ENCODE data around the gene MEMO1. TPM values are rescaled to one million over a fixed set of nuclear protein-coding genes. Genes with fewer than 3 reads are reported as not detected.
A peak's percentile ranks its signal among the peaks of the same experiment; 100 is the strongest.
"Not testable (repeated sequence)": the region's sequence is repeated elsewhere in the genome, so short reads cannot be mapped to it uniquely, and the experiment has no call there.

The MEMO1 gene
- total RNA-seq, 1 experiment from 2014 or later: 64.5 TPM

DNA sequence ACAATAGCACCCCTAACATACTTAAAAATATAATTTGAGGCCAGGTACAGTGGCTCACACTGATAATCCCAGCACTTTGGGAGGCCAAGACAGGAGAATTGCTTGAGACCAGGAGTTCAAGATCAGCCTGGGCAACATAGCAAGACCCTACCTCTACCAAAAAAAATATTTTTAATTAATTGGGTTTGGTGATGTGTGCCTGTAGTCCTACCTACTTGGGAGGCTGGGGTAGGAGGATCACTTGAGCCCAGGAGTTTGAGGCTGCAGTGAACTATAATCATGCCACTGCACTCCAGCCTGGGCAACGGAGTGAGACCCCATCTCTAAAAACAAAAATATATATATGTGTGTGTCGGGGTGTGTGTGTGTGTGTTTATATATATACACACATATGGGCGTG, 91.3 kb downstream of the MEMO1 start:
- DNase-seq (ENCODE audit: low read depth): no peak

DNA sequence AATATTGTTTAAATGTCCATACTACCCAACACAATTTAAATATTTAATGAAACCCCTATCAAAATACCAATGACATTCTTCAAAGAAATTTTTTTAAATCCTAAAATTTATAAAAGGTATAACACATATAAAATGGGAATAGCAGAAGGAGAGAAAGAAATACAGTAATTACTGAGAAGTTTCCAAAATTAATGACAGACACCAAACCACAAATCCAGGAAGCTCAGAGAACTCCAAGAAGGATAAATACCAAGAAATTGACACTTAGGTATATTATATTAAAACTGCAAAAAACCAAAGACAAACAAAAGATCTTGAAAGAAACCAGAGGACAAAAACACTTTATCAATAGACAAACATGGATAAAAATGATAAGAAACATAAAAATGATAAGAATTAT, 101.1 kb downstream of the MEMO1 start:
- no peak for DNase-seq (ENCODE audit: low read depth)

DNA sequence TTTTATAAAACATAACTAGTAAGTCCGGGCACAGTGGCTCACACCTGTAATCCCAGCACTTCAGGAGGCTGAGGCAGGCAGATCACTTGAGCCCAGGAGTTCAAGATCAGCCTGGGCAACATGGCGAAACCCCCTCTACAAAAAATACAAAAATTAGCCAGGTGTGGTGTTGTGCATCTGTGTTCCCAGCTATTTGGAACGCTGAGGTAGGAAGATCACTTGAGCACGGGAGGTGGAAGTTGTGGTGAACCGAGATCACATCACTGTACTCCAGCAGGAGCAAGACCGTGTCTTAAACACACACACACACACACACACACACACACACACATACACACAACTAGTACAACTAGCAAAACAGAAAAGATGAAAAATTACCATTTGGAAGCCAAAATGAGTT, 103.3 kb downstream of the MEMO1 start:
- DNase-seq (ENCODE audit: low read depth): not testable (repeated sequence)

DNA sequence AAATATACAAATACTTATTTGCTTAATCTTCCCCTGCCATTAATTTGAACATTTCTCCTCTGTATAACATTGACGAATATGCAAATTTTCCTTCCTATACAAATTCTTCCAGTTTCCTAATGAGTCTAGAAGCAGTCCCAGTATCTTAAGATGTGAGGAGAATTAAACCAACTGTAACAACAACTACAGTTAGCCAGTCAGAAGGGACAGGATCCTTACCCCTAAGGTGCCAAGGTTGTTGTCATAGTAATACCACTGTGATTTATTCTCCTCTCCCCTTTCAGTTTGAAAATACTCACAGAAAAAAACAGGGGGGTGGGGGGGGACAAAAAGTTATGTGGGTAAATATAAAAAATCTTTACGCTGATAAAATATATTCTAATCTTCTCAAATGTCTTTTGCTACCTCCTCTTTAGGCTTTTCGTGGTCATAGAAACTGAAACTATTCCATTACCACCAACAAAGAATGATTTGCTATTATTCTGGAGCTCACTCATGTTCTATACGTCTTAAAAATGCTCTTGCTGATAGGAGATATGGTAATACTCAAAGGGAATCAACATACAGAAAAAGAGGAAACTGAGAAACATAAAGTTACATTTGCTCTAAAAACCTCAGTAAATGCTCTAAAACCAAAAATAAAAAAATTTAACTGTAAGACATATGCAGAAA, 107.6 kb downstream of the MEMO1 start:
- no peak for DNase-seq (ENCODE audit: low read depth)

DNA sequence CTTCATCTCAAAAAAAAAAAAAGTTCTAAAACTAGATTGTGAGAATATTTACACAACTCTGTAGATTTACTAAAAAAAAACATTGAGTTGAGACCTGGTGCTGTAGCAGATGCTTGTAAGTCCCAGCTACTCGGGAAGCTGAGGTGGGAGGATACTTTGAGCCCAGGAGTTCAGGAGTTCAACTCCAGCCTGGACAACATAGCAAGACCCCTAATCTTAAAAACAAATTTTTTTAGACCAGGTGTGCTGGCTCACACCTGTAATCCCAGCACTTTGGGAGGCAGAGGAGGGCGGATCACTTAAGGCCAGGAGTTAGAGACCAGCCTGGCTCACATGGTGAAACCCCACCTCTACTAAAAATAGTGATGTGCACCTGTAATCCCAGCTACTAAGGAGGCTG, 108.9 kb downstream of the MEMO1 start:
- no peak for DNase-seq (ENCODE audit: low read depth)

DNA sequence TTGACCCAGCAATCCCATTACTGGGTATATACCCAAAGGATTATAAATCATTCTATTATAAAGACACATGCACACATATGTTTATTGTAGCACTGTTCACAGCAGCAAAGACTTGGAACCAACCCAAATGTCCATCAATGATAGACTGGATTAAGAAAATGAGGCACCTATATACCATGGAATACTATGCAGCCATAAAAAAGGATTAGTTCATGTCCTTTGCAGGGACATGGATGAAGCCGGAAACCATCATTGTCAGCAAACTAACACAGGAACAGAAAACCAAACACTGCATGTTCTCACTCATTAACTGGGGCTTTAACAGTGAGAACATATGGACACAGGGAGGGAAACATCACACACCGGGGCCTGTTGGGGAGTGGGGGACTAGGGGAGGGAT, 110.7 kb downstream of the MEMO1 start:
- DNase-seq (ENCODE audit: low read depth): not testable (repeated sequence)

DNA sequence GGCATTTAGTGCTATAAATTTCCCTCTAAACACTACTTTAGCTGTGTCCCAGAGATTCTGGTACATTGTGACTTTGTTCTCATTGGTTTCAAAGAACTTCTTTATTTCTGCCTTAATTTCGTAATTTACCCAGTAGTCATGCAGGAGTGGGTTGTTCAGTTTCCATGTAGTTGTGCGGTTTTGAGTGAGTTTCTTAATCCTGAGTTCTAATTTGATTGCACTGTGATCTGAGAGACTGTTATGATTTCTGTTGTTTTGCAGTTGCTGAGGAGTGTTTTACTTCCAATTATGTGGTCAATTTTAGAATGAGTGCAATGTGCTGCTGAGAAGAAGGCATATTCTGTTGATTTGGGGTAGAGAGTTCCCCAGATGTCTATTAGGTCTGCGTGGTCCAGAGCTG, 112.5 kb downstream of the MEMO1 start:
- not testable (repeated sequence) for DNase-seq (ENCODE audit: low read depth)

DNA sequence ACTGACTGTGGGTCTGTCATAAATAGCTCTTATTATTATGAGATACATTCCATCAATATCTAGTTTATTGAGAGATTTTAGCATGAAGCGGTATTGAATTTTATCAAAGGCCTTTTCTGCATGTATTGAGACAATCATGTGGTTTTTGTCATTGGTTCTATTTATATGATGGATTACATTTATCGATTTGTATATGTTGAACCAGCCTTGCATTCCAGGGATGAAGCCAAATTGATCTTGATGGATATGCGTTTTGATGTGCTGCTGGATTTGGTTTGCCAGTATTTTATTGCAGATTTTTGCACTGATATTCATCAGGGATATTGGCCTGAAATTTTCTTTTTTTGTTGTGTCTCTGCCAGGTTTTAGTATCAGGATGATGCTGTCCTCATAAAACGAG, 113.5 kb downstream of the MEMO1 start:
- DNase-seq (ENCODE audit: low read depth): not testable (repeated sequence)

DNA sequence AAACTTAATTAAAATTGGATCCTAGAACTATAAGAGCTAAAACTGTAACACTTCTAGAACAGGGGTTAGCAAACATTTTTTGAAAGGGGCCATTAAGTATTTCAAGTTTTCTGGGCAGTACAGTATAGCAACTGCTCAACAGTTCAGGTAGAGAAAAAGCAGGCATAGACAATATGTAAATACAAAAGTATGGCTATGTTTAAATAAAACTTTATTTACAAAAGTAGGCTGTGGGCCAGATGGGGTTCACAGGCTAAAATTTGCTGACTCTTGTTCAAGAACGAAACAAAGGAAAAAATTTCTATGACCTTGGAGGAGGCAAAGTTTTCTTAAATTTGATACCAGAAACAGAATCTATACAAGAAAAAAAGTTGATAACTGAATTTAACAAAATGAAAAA, 114.5 kb downstream of the MEMO1 start:
- DNase-seq (ENCODE audit: low read depth): no peak

DNA sequence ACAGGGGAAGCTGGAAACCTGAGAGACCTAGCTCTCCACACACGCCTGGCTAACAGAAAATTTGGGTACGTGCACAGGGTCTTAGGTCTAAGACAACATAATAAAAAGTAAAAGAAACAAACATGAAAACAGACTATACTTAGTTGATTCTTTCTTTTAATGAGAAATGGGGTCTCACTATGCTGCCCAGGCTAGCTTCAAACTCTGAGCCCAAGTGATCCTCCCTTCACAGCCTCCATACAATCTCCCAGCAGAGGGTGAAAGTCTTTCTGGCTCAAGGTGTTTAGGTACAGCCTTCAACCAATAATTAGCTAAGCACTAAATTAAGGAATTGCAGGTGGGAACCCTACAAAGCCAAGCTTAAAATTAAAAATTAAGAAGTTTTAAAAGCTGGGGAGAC, 116.2 kb downstream of the MEMO1 start:
- DNase-seq (ENCODE audit: low read depth): no peak

DNA sequence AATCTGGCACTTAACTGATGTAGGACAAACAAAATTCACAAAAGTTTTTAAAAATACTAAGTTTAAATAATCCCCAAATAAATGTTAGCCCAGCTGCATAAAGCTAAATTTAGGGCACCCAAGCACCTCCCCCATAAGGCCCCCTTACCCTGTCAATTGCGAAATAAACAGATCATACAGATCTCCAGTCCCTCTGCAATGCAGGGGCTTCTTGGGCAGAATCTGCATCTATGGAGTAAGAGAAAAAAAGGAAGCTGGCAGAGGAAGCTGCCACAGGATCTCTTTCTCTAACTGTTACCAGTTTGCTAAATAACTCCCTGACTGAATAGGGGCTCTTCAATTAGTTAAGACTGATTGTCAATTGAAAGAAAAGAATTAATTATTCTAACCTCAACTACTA, 117.7 kb downstream of the MEMO1 start:
- DNase-seq (ENCODE audit: low read depth): no peak

DNA sequence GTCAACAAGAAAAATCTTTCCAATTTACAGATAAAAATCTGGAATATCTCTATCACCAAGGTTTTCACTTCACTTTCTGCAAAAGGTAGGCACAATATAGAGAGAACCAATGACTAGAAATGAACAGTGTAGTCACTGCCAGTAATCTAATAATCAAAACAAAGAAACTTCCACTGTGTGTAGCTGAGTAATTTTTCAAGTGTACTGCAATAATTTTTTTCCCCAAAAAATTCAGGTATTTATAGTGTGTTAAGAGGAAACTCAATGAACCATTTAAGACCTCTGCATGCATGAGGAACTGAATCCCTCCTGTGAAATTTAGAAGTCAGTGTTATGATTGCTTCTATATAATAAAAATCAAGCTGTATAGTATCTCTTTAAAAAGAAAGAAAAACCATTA, 121.8 kb downstream of the MEMO1 start:
- DNase-seq (ENCODE audit: low read depth): no peak

DNA sequence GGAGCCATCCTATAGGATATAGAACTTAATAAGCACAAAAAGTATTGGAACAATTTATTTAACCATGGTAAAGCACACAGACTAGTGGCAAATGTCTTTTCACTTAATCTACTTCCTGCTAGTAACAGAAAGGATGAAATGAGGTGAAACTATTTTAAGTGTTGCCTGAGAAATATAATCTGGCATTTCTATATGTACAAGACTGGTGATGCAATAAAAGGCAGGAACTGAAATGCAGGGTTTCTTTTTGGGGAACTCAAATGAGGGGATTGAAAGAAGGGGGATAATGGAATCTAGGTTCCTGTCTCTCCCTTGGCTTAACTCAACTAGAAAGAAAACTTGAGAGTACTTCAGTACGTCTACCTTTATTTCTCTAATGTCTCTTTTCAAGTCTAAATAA, 122.3 kb downstream of the MEMO1 start:
- DNase-seq (ENCODE audit: low read depth): no peak

DNA sequence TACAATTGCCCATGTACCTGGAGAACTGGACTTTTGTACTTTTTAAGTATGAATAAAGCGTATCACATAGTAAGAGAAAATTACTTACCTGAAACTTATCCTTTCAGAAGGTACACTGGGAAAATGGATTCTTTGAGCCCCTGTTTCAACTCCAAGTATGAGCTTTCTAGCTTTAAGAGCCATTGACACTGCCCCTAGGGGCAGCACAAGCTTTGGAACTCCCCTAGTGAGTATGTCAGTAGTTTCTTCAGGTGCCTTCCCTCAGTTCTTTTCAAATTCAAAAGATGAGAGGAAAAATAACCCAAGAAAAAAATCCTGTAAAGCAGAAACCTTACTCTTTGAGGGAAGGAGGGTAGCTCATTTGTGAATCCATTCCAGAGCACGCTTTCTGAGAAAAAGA, 124.1 kb downstream of the MEMO1 start:
- no peak for DNase-seq (ENCODE audit: low read depth)

DNA sequence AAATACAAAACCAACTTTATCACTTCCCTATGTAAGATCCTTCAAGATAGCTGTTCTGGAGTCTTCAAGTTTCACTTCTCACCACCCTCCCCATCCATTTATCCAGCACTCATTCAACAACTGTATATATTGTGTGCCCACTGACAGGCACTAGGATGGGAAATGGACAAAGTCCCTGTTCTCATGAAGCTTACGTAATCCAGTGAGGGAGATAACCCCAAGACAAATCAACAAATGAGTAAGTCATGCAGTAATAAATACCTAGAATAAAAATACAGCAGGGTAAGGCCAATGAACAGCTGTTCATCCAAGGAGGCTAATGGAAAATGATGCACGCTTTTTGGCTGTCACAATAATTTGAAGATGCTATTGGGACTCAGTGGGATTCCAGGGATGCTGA, 133.8 kb downstream of the MEMO1 start:
- DNase-seq (ENCODE audit: low read depth): peak; percentile 14

DNA sequence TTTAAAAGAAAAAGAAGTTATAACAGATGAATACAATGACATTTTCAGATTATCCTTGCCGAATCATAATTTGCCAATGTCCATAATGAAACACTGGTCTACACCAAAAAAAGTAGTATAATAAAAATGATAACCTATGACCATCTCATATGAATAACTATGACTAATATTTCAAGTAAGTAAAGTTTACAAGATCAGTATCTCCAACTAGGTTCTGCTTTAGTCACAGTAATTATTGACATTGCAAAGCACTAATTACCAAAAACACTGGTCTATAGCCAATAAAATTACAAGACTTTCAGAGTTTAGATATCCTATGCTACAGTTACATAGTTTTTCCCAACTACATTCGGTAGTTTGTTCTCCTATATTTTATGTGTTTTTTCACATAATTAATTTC, 136.7 kb downstream of the MEMO1 start:
- DNase-seq (ENCODE audit: low read depth): no peak

DNA sequence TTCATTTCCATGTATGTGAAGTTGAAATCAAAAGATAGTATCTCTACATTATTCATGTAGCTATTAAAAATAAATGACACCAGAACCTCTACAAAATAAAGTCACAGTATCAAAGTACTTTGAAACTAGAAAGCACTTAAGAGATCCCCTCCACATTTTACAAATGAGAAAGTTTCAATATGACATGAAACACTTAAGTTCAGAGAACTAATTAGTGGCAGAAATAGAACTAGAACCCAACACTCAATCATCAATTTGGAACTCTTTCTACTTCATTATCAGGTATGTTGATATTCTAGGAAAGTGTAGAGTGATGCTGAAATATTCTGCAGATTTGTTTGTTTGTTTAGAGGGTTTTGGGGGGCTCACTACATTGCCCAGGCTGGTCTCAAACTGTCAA, 145.6 kb downstream of the MEMO1 start:
- DNase-seq (ENCODE audit: low read depth): no peak

DNA sequence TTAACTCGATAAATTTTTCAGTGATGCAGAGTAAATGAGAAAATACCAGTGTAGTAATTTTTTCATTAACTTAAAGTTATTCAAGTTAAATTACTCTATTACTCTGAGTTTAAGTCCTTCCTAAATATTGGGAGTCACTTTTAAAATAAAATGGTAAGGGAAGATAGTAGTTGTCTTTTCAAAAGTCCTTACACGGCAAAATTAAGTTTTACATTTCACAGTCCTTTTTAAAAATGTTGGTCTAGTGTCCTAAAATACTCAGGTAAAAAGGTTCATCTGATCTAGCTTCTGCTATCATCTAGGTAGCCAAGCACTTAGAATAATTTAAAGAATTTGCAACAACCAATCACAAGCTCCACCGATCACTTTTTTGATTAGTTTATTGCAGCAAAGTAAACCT, 146.9 kb downstream of the MEMO1 start:
- DNase-seq (ENCODE audit: low read depth): no peak

DNA sequence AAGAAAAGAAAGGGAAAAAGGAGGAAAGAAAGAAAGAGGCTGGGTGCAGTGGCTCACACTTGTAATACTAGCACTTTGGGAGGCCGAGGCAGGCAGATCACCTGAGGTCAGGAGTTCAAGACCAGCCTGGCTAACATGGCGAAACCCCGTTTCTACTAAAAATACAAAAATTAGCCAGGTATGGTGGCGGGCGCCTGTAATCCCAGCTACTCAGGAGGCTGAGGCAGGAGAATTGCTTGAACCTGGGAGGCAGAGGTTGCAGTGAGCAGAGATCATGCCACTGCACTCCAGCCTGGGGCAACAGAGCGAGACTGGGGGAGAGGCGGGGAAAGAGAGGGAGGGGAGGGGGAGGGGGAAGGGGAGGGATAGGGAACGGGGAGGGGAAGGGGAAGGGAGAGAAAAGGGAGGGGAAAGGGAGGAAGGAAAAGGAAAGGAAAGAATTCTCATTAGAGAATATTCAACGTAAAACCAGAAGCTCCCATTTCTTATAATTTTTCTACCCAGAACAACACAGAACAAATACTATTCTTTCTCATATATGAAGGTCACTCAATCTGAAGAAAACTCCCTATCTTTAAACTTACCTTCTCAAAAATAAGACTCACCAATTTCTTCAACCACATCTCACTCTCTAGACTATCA, 147.7 kb downstream of the MEMO1 start:
- not testable (repeated sequence) for DNase-seq (ENCODE audit: low read depth)

DNA sequence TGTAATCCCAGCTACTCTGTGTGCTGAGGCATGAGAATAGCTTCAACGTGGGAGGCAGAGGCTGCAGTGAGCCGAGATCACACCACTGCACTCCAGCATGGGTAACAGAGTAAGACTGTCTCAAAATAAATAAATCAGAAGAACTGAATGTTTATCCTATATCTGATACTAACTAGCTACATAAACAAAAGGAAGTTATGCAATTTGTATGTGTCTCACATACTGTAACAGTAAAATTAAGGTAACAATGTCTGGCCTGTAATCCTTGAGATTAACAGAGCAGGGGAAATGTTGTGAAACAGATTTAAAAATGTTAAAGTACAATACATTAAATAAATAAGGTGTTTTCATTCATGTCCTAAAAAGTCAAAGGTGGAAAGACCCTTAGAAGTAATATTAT, 150.8 kb downstream of the MEMO1 start:
- DNase-seq (ENCODE audit: low read depth): no peak

DNA sequence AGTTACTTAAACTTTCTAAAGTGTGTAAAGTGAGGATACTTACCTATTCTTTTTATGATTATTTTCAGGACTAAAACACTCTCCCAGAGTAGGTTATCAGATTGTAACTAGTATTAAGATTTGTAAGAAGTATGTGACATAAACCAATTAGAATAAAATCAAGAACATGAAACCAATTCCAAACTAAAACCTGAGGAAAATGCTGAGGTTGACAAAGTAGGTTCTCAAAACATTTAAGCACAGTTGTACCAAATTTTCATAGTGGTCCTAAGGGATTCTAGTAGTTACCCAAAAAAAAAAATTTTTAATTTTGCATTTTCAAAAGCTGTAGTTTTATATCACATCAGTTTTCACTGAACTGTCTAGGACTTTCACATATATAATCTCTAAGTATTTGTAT, 157.3 kb downstream of the MEMO1 start:
- DNase-seq (ENCODE audit: low read depth): no peak

DNA sequence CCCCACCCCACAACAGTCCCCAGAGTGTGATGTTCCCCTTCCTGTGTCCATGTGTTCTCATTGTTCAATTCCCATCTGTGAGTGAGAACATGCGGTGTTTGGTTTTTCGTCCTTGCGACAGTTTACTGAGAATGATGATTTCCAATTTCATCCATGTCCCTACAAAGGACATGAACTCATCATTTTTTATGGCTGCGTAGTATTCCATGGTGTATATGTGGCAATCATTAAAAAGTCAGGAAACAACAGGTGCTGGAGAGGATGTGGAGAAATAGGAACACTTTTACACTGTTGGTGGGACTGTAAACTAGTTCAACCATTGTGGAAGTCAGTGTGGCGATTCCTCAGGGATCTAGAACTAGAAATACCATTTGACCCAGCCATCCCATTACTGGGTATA, 168.7 kb downstream of the MEMO1 start:
- DNase-seq (ENCODE audit: low read depth): not testable (repeated sequence)

DNA sequence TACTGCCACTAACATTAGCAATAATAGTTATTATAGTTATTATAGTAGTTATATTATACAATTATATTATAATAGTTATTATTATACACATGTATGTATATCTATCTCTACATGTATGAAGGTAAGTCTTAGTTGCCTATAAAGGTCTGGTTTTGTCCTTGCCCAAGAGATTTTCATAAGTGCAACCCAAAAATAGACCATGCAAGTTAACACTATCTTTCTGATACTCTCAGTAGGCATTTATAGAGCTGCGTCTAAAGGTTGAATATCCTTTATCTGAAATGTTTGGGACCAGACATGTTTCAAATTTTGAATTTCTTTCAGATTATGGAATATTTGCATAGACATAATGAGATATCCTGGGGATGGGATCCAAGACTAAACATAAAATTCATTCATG, 175.4 kb downstream of the MEMO1 start:
- DNase-seq (ENCODE audit: low read depth): no peak

DNA sequence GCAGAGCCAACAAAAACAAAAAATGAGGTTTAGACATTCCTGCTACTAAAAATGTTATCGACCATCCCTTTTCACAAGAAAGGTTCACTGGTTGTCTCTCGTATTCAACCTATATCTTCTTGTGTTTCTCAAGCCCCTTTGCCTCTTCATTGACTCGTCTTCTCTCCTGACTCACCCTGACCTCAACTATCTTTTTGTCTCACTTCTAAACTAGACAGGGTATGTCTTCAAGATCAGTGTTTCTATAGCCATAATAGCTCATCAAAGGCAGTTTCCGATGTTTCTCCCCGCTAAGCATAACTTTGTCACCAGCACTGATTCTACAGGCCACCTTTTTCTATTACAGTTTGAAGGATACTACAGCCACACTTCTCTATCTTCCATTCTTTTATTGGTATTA, 178.4 kb downstream of the MEMO1 start:
- DNase-seq (ENCODE audit: low read depth): no peak

Data from HT1080 (cell line).